NK-92 (cell line): ENCODE results near the gene OR8D1.
"Not testable (repeated sequence)": the region's sequence is repeated elsewhere in the genome, so short reads cannot be mapped to it uniquely, and the experiment has no call there.

Source experiments
- DNase-seq: peaks from one replicate; lab custom pipeline; 2025; ENCODE audit not compliant: unreplicated experiment; lab: John Stamatoyannopoulos, UW

The OR8D1 gene

GRCh38 chr11:124294687-124295086 lies 19.1 kb downstream of the OR8D1 start:
- no peak for DNase-seq

DNA sequence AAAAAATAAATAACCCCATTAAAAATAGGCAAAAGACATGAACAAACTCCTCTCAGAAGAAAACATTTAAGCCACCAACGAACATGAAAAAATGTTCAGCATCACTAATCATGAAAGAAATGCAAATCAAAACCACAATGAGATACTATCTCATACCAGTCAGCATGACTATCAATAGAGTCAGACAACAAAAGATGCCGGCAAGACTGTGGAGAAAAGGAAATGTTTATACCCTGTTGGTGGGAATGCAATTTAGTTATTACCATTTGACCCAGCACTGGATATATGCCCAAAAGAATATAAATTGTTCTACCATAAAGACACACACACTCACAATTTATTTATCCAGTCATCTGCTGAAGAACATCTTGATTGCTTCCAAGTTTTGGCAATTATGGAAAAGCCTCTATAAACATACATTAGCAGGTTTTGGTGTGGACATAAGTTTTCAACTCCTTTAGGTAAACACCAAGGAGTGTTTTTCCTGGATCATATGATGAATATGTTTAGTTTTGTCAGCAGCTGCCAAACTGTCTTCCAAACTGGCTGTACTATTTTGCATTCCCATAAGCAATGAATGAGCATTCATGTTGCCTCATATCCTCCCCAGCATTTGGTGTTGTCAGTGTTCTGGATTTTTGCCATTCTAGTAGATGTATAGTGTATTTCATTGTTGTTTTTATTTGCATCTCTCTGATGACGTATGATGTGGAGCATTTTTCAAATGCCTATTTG lies 28.0 kb downstream of the OR8D1 start:
- DNase-seq, result no peak

DNA sequence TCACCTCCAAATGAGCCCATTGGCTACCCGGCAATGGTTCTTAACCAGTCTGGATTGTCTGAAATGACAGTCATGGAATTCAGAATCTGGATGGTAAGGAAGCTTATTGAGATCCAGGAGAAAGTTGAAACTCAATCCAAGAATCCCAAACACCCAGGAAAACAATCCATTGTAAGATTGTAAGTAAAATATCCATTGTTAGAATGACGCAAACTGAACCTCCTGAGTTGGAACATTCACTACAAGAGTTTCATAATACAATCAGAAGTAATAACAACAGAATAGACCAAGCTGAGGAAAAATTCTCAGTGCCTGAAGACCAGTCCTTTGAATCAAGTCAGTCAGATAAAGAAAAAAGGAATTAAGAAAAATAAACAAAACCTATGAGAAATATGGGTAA lies 35.5 kb downstream of the OR8D1 start:
- no peak for DNase-seq

DNA sequence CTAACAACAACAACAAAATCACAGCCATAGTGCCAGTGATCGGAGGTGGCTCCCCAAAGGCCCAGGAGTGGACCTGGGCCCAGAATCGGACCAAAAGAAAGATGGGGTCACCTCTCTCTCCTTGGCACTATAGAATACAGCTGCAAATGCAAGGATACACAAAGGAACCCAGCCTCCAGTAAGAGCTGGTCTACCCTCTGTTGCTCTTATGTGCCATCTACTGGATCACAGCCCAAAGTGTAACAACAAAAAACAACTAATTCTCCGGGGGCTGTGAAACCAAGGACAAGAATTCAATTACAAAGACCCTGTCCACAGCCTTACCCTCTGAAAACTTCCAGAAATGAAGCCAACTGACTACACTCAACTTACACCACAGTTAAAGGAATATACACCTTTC lies 35.9 kb downstream of the OR8D1 start:
- no peak for DNase-seq

- no peak for DNase-seq
These were observed 36.5 kb downstream of the OR8D1 start for GRCh38 chr11:124277207-124277606.

DNA sequence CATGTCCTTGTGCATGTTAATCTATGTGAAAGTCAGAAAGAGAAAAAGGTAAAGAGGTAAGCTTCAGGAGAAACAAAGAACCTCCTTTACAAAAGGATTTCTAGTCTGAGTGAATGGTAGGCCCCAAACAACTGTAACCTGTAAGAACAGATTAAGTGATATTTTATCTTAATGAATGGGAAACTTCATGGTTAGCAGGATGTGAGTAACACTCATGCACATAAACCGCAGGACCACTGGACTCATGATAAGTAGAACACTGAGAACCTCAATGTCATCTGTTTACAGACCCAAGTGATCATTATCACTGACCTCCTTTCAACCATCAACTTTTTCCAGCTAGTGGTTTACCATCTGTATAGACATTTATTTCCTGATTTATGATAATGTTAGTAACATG lies 37.7 kb downstream of the OR8D1 start:
- DNase-seq, result no peak

DNA sequence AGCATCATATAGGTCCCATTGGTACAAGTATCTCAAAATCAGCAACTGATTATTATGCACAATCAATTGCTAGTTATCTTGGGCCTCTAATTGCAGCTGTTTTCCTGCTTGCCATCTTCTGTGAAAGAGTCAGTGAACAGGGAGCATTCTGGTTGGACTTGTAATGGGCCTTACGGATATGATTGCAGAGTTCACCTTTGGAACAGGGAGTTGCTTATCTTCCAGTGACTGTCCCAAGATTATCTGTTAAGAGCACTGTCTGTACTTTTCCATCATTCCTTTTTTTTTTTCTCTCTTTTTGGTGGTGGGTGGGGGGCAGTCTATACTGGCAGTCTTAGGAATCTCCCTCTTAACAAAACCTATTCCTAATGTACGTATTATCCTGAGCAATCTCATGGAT lies 39.7 kb downstream of the OR8D1 start:
- no peak for DNase-seq

DNA sequence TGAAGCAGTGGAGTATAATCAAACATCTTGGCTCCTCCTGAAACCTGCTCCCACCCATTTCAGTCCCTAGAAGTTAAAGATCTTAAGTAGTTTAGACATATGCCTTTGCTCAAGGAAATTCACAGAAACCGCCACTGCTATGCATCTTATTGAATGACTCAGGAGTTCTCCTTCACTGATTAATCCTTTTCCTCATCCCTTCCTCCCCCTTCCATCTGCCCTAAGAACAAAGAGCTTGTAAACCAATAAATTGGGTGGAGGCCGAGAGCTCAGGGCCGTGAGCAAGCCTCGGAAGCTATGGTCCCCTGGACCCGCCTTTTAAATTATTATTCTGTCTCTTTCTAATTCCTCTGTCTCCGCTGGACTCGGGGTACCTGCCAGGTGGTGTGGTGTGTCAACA lies 42.9 kb downstream of the OR8D1 start:
- not testable (repeated sequence) for DNase-seq

DNA sequence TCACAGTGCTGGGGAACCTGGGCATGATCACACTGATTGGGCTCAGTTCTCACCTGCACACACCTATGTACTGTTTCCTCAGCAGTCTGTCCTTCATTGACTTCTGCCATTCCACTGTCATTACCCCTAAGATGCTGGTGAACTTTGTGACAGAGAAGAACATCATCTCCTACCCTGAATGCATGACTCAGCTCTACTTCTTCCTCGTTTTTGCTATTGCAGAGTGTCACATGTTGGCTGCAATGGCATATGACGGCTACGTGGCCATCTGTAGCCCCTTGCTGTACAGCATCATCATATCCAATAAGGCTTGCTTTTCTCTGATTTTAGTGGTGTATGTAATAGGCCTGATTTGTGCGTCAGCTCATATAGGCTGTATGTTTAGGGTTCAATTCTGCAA lies 48.7 kb downstream of the OR8D1 start:
- DNase-seq, result not testable (repeated sequence)

DNA sequence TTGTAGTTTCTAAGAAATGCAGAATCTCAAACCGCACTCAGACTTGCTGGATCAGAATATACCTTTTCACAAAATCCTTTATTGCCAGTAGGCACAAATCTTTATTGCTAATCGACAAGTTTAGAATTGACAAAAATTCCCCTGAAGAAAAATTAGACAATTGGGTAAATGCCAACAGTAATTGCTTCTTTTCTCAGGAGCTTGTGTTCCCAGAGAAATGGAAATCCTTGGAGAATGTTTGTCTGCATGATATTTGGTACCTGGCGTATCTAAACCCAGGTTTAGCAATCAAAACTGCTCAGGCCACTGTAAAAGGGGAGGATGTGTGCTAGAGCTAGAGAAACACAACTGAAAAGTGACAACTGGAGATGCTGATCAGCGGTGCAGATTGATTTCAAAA lies 57.7 kb downstream of the OR8D1 start, which contains the start of gene OR8G5:
TSS of gene OR8G5 (plus strand) at position 301 of the 400 bp plus-strand sequence. CDS start 8,556 bp downstream, outside the sequence.
- no peak for DNase-seq
